CD14-positive monocyte (primary cell): Measurements from ENCODE around the gene SLC34A3. TPM values are rescaled to one million over a fixed set of nuclear protein-coding genes. Genes with fewer than 3 reads are reported as not detected.

Source experiments
- DNase-seq, 3 donors: peaks; one replicate each; pipeline ENCODE4 v3.0.0-alpha.2; 2011 to 2022
- H2AFZ ChIP-seq: 2 replicates; pipeline ENCODE4 v1.6.0; 2012; ENCODE audit warnings: mild to moderate bottlenecking, low read depth, low read length, inconsistent platforms; ENCODE audit not compliant: insufficient read depth, poor library complexity, severe bottlenecking
- H3K27ac ChIP-seq, 2 donors: 1 replicate in 1 of 2; 2 replicates in 1 of 2; pipeline ENCODE4 v1.5.1; 2012 to 2013; ENCODE audit warnings: low read length in 2 of 2, control low read depth in 1 of 2, inconsistent platforms in 1 of 2, low read depth in 1 of 2, mild to moderate bottlenecking in 1 of 2
- H3K27me3 ChIP-seq, 2 donors: one replicate each; pipeline versions ENCODE4 v1.6.0 to v1.6.1; 2011 to 2013; ENCODE audit warnings: low read length in 2 of 2; ENCODE audit not compliant: control insufficient read depth in 2 of 2, insufficient read depth in 2 of 2
- H3K36me3 ChIP-seq, 2 donors: replicated peaks in 1 of 2; 1 replicate in 1 of 2; 2 replicates in 1 of 2; pipeline versions ENCODE4 v1.5.1 to v1.6.1; 2012 to 2013; ENCODE audit warnings: low read length in 2 of 2, control low read depth in 1 of 2, inconsistent platforms in 1 of 2, mild to moderate bottlenecking in 1 of 2; ENCODE audit not compliant: insufficient read depth in 2 of 2, control insufficient read depth in 1 of 2
- H3K4me1 ChIP-seq, 2 donors: 1 replicate in 1 of 2; 2 replicates in 1 of 2; pipeline versions ENCODE4 v1.5.1 to v1.6.1; 2012 to 2013; ENCODE audit warnings: low read length in 2 of 2, control low read depth in 1 of 2, inconsistent platforms in 1 of 2, mild to moderate bottlenecking in 1 of 2, moderate library complexity in 1 of 2; ENCODE audit not compliant: insufficient read depth in 2 of 2, control insufficient read depth in 1 of 2
- H3K4me2 ChIP-seq: replicated peaks from 2 replicates; pipeline ENCODE3; 2012; ENCODE audit warnings: low read length, moderate library complexity, mild to moderate bottlenecking; ENCODE audit not compliant: poor library complexity, severe bottlenecking; ENCODE audit errors: extremely low read depth
- H3K4me3 ChIP-seq, 3 experiments: fragments of 200-600 bp in 1 of 3; sonication (generic) in 1 of 3; replicated peaks in 1 of 3; 1 replicate in 2 of 3; 2 replicates in 1 of 3; pipeline ENCODE4 v1.5.1; 2011 to 2013; ENCODE audit warnings: low read length in 3 of 3, mild to moderate bottlenecking in 3 of 3, control low read depth in 2 of 3, low read depth in 2 of 3, inconsistent platforms in 1 of 3, moderate library complexity in 1 of 3
- H3K79me2 ChIP-seq: 2 replicates; pipeline ENCODE4 v1.6.0; 2012; ENCODE audit warnings: mild to moderate bottlenecking, control low read depth, inconsistent platforms, low read length, moderate library complexity; ENCODE audit not compliant: insufficient read depth
- H3K9ac ChIP-seq: 2 replicates; pipeline ENCODE4 v1.6.0; 2017; ENCODE audit warnings: low read length, mild to moderate bottlenecking; ENCODE audit not compliant: insufficient read depth, poor library complexity, severe bottlenecking
- H3K9me3 ChIP-seq, 2 donors: replicated peaks in 1 of 2; 1 replicate in 1 of 2; 2 replicates in 1 of 2; pipeline versions ENCODE4 v1.5.1 to v1.6.1; 2012 to 2013; ENCODE audit warnings: low read length in 2 of 2, control low read depth in 1 of 2; ENCODE audit not compliant: control insufficient read depth in 1 of 2, insufficient read depth in 1 of 2
- H4K20me1 ChIP-seq: 2 replicates; pipeline ENCODE4 v1.6.0; 2012; ENCODE audit warnings: mild to moderate bottlenecking, low read length, control low read depth, moderate library complexity; ENCODE audit not compliant: insufficient read depth
- H3K27ac Mint-ChIP-seq, 7 donors: one replicate each; pipeline ENCODE4 v1.8.0; 2020; ENCODE audit warnings: mild to moderate bottlenecking in 7 of 7, mixed read lengths in 7 of 7, moderate library complexity in 6 of 7, inconsistent platforms in 2 of 7
- H3K27me3 Mint-ChIP-seq, 3 donors: one replicate each; pipeline ENCODE4 v1.8.0; 2021 to 2022; ENCODE audit warnings: low read depth in 3 of 3, mild to moderate bottlenecking in 3 of 3, mixed read lengths in 3 of 3, moderate library complexity in 3 of 3, inconsistent platforms in 1 of 3
- H3K36me3 Mint-ChIP-seq, 2 donors: one replicate each; pipeline ENCODE4 v1.8.0; 2020; ENCODE audit warnings: mixed read lengths in 2 of 2, inconsistent platforms in 1 of 2, mild to moderate bottlenecking in 1 of 2
- H3K4me1 Mint-ChIP-seq: one replicate; pipeline ENCODE4 v1.8.0; 2020; ENCODE audit warnings: mild to moderate bottlenecking, mixed read lengths
- H3K4me3 Mint-ChIP-seq, 2 donors: one replicate each; pipeline ENCODE4 v1.8.0; 2020; ENCODE audit warnings: mild to moderate bottlenecking in 2 of 2, mixed read lengths in 2 of 2, moderate library complexity in 1 of 2
- H3K9me3 Mint-ChIP-seq, 7 donors: one replicate each; pipeline ENCODE4 v1.8.0; 2020 to 2022; ENCODE audit warnings: mixed read lengths in 7 of 7, mild to moderate bottlenecking in 6 of 7, moderate library complexity in 6 of 7, inconsistent platforms in 2 of 7
- WGBS: methylation state at CpG from one replicate; pipeline ENCODE4 v1.1.5; 2013; ENCODE audit warnings: missing lambda C conversion rate; ENCODE audit not compliant: insufficient coverage; 5-methylcytosine and 5-hydroxymethylcytosine counted together
- intact Hi-C, 2 donors: fragments of 100-400 bp; cut with micrococcal nuclease; formaldehyde crosslinking; loops; one replicate each; pipeline versions ENCODE4 v1.15.0 to v1.15.1; 2023
- polyA plus RNA-seq, 3 donors: library from polyadenylated mRNA; depleted of rRNA in 1 of 3; unstranded in 2 of 3; stranded (reverse) in 1 of 3; fragments of 300-500 nt in 2 of 3; fragments of >200 nt in 1 of 3; fragmentation: Illumina TruSeq in 2 of 3; gene quantifications; 1 replicate in 2 of 3; 2 replicates in 1 of 3; pipeline ENCODE4 v1.2.3, GENCODE V29; 2012 to 2021
- TF ChIP-seq, protein P1 (sequence below): fragments of 200-600 bp; IDR thresholded peaks from one replicate; pipeline ENCODE4 v1.8.0; 2022; ENCODE audit warnings: antibody characterized with exemption, mild to moderate bottlenecking

The SLC34A3 gene
- polyA plus RNA-seq, 3 donors, result not detected

GRCh38 chr9:137182836-137183235 is 47.9 kb upstream of the SLC34A3 start:
- Mint-ChIP-seq H3K27me3 (peaks cover 0 to 1% (median 0%) of the 10 kb centered on the region in 3 donors), H3K36me3 (peaks cover 56 to 90% of the 10 kb centered on the region in 2 donors), H3K4me3 (no peak overlapping the region), H3K27ac (no peak overlapping the region), H3K9me3 (no peaks in the 10 kb centered on the region), H3K4me1 (peaks cover 16% of the 10 kb centered on the region)
- H3K36me3 ChIP-seq, result peaks cover 84 to 92% of the 10 kb centered on the region in 2 donors
- H2AFZ ChIP-seq, result no peak overlapping the region
- no peaks in the 10 kb centered on the region for H4K20me1 ChIP-seq
- TF ChIP-seq, protein P1, sequence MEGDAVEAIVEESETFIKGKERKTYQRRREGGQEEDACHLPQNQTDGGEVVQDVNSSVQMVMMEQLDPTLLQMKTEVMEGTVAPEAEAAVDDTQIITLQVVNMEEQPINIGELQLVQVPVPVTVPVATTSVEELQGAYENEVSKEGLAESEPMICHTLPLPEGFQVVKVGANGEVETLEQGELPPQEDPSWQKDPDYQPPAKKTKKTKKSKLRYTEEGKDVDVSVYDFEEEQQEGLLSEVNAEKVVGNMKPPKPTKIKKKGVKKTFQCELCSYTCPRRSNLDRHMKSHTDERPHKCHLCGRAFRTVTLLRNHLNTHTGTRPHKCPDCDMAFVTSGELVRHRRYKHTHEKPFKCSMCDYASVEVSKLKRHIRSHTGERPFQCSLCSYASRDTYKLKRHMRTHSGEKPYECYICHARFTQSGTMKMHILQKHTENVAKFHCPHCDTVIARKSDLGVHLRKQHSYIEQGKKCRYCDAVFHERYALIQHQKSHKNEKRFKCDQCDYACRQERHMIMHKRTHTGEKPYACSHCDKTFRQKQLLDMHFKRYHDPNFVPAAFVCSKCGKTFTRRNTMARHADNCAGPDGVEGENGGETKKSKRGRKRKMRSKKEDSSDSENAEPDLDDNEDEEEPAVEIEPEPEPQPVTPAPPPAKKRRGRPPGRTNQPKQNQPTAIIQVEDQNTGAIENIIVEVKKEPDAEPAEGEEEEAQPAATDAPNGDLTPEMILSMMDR, result no peak
- no peaks in the 10 kb centered on the region for H3K27me3 ChIP-seq
- DNase-seq, result no peak
- peaks cover 13 to 18% of the 10 kb centered on the region in 2 donors for H3K4me1 ChIP-seq
- H3K4me2 ChIP-seq, result no peak overlapping the region
- no peak overlapping the region for H3K4me3 ChIP-seq
- H3K9ac ChIP-seq, result no peak overlapping the region
- intact Hi-C loops, result loop anchor here in 1 of 2 donors (5.0 kb wide), 1 partner anchor 66 kb away; no protein-coding TSS in a partner anchor
- no peaks in the 10 kb centered on the region for H3K9me3 ChIP-seq
- no peak overlapping the region for H3K27ac ChIP-seq
- 97% methylated on average over 15 of the region's 17 CpGs for WGBS
- H3K79me2 ChIP-seq, result peaks cover 22% of the 10 kb centered on the region

DNA sequence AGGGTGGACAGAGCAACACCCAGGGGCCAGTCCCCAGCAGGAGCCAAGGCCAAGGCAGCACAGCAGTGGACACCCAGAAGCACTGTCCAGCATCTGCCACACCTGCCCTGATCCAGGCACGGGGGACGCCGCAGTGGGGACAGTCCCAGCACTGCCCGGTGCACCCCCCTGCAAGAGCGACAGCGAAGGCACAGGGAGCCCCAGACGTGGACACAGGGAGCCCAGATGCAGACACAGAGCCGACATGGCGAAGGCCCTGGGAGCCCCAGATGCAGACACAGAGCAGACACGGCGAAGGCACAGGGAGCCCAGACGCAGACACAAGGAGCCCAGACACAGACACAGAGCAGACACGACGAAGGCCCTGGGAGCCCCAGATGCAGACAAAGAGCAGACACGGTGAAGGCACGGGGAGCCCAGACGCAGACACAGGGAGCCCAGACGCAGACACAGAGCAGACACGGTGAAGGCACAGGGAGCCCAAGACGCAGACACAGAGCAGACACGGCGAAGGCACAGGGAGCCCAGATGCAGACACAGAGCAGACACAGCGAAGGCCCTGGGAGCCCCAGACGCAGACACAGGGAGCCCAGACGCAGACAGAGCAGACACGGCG is 46.6 kb upstream of the SLC34A3 start:
- no peak overlapping the region for H3K4me2 ChIP-seq
- H4K20me1 ChIP-seq, result peaks cover 3% of the 10 kb centered on the region
- Mint-ChIP-seq H3K9me3 (no peaks in the 10 kb centered on the region), H3K4me1 (peaks cover 18% of the 10 kb centered on the region), H3K27me3 (peaks cover 0 to 1% (median 0%) of the 10 kb centered on the region in 3 donors), H3K36me3 (peaks cover 53 to 79% of the 10 kb centered on the region in 2 donors), H3K4me3 (no peak overlapping the region), H3K27ac (peak overlapping the region in 1 of 7 donors; percentile 58)
- intact Hi-C loops, result loop anchor here in 1 of 2 donors (5.0 kb wide), 1 partner anchor 67 kb away; no protein-coding TSS in a partner anchor
- H3K4me3 ChIP-seq, result no peak overlapping the region
- TF ChIP-seq, protein P1, result no peak
- no peak overlapping the region for H2AFZ ChIP-seq
- no peak overlapping the region for H3K27ac ChIP-seq
- no peaks in the 10 kb centered on the region for H3K27me3 ChIP-seq
- 97% methylated on average over 27 of the region's 27 CpGs for WGBS
- peaks cover 27% of the 10 kb centered on the region for H3K79me2 ChIP-seq
- no peak for DNase-seq
- H3K4me1 ChIP-seq, result peaks cover 16 to 24% of the 10 kb centered on the region in 2 donors
- H3K9me3 ChIP-seq, result no peaks in the 10 kb centered on the region
- no peak overlapping the region for H3K9ac ChIP-seq
- H3K36me3 ChIP-seq, result peaks cover 72 to 80% of the 10 kb centered on the region in 2 donors
